Activated CD8-positive, alpha-beta memory T cell treated with anti-CD3 and anti-CD28 coated beads, Interleukin-2, amount 50 U/mL, for 24 hours (primary cell): Measurements from ENCODE around the gene RNF152.

Source experiments
- DNase-seq: peaks from one replicate; pipeline ENCODE4 v3.0.0-alpha.2; 2020; ENCODE audit errors: extremely low read depth

Gene RNF152

DNA sequence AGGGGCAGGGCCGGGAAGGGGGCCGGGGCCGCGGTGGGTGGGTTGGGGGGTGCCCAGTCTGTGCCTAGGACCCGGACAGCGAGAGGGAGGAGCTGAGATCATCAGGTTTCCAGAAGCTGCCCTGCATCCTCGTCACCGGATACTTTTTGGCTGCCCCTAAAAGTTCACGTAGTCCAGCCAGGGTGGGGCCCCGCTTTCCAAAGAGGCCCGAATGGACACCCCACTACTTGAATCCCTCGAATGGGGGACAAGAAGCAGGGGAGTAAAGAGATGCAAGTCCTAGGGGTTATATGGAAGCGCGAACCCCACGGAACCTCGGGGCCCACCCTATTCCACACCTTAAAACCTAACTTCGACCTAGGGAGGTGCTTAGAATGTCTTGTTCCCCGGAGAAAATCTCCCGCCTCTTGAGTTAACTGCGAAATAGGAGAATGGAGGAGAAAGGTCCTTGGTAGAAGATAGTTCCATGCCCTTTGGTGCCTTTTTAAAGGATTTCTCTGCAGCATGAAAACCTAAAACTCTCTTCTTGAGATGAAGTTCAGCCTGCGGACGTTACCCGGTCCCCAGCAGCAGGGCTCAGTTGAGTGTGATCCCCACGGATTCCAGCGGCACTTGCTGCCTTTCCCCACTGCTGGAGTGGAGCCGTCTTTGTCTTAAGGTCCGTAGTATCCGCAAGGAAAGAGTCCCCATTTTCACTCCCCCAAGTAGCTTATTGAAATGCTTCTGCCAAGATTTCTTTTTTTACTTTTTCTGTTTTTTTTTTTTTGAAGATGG, 2.1 kb upstream of the RNF152 start:
- no peak for DNase-seq

DNA sequence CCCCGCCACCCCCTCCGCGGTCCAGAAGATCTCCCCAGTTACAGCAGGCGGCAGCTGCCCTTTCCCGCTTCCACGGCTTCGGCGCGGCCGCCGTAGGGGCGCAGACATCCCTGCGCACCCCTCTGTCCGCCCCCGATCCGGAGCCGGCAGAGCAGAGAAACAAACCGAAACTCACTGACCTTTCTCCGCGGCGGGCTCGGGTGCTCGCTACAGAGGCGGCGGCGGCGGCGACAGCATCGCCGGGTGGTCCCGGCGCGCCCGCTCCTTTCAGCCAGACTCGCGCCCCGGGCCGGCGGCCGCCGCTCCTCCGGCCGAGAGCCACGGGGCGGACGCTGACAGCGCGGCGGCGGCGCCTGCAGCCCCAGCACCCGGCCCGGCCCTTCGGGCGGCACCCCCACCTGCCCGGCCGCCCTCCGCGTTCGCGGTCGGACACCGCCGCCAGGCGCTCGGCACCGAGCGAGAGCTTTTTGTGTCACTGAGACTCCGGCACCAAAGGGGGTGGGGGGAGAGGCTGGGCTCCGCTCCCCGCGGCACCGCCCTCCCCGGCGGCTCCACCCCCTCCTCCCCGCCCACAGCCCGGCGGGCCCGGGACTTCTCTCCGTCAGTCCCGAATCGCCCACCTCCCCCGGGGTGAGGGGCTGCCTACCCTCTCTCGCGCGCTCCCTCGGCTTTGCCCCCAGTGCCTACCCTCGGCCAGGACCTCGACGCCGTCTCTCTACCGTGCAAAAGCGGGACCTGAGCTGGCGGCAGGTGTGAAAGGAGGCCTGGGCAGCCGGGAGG, 1.4 kb upstream of the RNF152 start:
- DNase-seq, result no peak

DNA sequence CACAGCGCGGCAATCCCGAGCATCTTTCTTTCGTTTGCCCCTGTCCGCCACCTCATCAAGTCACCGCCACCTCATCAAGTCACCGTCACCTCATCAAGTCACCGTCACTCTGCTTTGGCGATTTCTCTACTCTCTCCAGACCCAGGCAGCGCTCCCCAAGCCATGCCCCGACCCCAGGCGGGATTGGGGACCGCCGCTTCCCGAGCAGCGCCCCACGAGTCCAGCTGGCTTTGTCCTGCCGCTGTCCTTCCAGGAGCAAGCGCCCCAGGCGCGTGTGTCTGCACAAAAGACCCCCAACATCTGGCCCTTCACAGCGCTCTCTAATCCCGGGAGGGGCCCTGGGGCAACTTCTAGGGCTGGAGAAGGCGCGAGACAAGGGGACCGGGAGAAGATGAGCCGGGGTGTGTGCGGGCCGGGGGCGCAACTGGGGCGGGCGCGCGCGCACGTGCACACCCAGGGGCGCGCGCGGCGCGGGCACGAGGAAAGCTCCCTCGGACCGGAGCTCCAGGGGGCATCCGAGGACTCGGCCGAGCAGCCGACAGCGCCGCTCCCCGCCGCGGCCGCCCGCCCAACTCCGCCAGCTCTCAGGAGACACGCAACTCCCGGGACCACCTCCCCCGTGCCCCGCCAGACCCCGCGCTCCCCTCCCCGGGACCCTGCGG, 633 bp upstream of the RNF152 start:
- DNase-seq, result no peak

DNA sequence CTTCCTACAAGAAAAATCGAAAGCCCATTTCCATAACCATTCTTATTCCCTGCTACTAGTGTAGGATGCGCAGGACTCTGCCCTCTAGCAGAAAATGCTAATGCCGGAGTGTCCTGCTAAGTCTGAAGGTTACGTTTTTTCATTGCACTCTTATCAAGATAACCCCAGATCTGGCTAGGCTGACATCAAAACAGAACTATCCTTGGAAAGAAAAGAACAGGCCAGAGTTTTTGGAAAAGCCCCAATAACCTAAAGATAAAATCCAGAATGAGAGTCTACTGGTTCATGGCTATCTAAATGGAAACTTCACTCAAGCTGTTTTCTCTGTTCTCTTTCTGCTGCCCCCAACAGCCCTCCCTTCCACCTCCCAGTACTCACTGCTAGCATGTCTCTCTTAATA, 913 bp downstream of the RNF152 start:
- no peak for DNase-seq

DNA sequence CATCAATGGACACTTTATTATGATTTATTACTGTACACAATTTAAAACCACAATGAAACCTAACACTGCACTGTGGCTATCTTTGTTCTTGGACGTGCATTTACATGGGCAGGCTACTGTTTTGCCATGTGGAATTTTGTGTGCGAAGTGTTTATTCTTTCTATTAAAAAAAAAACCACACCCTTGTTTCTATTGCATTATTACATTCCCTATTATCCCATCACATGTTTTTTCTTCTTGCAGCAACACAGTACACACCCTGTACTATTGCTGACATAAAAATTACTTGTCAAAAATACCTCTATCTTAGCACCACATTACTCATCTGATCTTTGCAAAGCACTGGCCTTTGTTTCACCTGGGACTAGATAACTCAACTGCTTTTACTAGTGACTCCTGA, 1.5 kb downstream of the RNF152 start:
- no peak for DNase-seq

DNA sequence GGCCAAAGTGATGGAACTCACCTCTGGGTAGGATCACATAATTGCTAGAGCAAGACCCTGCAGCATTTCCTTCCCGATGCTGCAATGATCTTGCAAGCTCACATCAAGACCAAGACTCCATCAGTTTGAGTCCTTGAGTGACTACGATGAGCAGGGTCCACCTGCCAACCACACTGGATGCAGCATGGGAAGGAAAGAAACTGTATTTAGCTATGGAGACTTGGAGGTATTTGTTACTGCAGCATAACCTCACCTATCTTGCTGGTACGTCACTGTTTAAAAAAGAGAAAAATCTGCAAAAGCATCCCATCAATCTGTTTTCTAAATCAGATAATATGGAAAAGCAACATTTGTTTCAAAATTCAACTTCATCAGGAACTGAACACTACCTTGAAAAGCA, 2.5 kb downstream of the RNF152 start:
- DNase-seq, result no peak

DNA sequence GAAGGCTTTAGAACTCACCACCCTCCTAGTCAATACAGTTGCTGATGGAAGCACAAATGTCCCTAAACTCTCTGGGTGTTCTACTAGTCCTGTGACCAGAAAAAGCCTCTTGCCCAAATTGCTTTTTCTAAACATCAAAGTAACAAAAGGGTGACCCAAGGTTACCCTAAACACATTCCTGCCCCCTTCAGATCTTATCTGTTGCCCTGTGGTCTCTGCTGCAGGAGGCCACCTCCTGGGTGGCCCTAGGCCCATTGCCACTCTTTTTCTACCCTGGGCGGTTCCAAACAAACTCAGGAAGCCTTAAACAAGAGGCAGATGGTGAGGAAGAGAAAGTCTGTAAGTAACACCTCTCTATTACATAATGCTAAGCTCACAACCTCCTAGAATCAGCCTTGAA, 3.3 kb downstream of the RNF152 start:
- no peak for DNase-seq

DNA sequence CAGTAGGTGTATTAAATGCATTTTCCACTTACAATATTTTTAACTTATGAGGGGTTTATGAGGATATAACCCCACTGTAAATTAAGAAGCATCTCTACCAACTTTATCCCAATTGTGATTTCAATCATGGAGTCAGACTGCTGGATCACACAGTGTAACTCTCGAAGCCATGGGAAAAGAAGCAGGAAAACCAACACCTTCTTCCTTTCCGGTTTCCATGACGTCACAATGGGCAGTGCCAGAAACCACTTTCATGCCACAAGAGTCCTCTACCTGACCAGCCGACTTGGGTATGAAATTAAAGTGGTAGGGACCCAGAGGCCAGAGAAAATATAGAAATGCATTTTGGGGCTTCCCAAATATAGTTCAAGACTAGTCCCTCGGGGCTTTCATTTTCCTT, 4.2 kb downstream of the RNF152 start:
- no peak for DNase-seq

DNA sequence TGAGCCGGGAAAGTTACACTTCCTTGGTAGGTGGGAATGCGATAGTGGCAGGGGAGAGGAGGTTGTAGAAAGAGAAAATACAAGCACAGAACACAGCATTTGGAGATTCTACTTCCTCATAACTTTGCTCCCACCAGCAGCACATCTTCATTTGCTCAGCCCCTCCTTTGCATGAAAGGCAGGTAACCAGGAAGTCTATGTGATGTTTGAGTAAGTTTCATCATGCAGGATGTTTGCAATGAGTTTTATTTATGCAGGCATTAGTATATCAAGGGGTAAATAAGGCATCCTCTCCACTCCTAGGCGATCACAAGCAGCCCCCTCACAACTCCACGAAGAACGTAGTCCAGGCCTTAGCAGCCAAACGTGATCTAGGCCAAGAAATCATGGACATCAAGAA, 5.0 kb downstream of the RNF152 start:
- DNase-seq, result no peak

DNA sequence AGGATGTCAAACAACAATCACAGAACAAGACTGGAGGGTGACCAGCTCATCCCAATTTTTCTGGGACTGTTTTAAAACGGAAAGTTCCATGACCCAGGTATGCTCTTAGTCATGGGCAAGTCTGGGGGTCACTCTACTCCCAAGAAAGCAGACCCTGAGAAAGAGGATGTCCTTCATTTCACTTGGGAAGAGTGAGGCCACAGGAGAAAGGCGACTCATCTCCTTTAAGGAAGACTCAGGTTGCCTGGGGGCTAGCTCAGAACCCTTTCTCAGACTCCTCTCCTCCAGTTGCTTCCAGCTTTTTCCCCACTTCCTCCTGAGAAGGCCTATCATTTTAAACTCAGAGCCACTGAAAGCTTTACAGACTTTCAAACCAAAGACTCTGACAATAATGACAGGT, 9.3 kb downstream of the RNF152 start:
- no peak for DNase-seq

DNA sequence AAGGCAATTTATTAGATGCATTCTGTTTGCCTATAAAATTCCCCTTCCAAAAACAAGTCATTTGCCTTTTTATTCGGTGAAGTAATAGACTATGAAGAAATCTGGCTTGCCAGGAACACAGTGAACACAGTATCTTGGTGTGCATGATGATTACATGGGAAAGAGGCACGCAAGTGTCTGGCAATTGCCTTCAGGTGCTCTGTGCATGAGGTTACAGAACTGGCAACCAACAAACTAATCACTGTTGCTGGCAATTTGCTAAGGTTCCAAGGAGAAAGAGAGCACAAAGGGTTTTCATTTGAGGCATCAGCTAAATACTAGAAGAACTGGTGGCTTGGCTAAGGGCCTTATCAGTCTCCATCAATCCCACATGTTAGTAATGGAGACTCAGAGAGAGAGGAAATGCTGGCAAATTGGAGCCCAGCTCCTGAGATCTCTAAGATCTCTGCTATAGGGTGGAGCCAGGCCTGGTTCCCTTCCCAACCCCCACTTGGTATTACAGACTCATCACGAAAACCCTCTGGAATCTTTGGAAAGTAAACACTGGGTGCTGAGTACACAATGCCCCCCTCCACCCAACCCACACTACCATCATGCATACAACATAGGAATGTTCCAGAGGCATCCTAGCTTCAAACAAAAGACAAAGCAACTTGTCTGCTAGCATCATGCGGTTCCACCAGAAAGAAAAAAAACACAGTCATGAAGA, 10.4 kb downstream of the RNF152 start:
- DNase-seq, result no peak

DNA sequence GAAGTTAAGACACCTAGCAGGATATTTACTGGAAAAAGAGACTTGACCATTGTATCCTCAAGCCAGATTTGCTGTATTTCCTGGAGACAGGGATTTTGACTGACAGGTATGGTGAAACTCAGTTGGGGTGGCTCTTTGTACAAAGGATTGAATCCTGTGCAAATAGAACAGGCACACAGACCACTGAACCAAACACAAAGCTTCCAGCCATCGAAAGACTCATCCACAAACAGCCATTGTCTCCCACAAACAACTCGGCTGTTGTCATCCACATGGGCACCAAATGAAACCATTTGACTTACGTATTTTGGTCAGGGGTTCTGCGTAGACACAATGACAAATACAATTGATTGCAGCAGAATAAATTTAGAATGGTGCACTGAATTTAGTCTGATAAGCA, 15.9 kb downstream of the RNF152 start:
- DNase-seq, result no peak

DNA sequence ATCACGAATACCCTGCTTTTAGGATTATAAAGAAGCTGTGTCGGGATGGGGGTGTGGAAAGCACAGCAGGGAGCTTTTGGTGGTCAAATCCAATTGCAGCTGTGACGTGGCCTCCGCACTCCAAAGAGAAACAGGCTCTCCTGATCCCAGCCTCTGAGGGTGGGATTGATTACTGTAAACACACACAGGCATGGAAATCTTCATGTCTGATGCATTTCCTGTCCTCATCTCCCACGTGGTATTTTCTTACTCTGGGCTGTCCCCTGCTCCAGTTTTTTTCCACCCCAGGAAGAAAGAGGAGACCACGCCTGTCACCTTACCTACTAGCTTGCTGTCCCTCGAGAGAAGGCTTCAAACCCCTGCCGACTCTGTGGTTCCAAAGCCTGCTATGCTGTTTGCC, 22.7 kb downstream of the RNF152 start:
- DNase-seq, result no peak

DNA sequence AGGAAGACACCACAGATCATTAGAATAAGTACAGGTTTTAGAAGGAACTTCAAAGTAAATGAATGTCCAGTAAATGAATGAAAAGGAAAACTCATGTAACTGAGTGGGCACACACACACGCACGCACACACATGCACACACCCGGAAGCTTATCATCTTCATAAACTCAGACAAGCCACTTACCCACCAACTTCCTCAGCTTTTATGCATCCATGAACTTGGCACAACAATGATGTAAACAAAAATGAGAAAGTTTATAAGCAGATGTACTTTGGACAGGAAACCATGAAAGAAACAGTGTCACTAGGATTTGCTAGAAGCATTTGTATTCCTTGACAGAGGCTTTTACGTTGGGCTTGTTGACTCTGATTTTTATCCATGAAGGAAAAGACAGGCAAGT, 23.2 kb downstream of the RNF152 start:
- no peak for DNase-seq

DNA sequence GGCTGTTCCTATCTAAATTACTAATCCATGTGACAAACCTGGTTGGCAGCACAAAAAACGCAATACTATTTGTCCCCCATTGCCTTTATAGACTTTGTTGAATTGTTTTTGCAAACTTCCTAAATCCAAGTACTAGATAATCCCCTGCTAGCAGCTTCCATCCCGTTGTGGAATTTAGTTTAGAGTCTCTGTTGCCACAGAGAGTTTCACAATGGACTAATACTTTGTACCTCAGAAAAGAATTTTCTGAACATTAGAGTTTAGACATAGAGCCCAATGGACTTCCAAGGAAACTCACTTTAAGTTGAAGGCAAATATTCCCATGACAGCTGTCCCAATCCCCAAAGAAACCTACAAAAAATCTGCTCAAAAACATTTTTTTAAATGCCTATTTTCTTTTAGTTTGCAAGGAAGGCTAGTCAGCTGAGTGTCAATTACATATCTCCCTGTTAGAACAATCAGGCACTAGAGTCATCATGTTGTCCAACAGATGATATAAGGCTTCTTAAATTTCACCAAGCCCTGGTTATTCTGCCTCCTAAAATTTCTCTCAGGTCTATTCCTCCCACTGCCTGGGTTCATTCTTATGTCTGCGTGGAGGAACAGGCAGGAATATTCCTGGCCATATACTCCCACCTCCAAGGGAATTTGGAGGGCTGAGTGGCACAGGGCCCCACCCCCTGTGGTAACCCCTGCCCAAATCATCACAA, 27.2 kb downstream of the RNF152 start:
- no peak for DNase-seq

DNA sequence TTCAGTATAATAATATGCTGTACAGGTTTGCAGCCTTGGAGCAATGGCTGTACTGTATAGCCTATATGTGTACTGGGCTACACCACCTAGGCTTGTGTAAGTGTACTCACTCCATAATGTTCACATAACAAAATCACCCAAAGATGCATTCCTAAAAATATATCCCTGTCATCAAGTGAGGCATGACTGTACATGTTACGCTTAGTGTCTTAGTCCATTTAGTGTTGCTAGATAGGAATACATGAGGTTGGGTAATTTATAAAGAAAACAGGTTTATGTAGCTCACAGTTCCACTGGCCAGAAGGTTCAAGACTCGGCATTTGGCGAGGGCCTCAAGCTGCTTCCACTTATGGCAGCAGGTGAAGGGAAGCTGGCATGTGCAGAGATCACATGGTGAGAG, 31.4 kb downstream of the RNF152 start:
- no peak for DNase-seq

DNA sequence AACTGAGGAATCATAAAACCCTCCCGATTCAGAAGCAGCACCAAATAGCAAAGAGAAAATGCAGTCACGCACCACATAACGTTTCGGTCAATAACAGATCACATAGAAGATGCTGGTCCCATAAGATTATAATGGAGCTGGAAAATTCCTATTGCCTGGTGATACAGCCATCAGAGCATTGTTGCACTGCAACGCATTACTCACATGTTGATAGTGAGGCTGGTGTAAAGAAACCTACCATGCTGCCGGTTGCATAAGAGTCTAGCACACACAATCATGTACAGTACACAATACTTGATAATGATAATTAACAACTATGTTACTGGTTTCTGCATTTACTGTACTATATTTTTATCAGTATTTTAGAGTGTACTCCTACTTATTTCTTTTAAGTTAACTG, 32.5 kb downstream of the RNF152 start:
- no peak for DNase-seq

DNA sequence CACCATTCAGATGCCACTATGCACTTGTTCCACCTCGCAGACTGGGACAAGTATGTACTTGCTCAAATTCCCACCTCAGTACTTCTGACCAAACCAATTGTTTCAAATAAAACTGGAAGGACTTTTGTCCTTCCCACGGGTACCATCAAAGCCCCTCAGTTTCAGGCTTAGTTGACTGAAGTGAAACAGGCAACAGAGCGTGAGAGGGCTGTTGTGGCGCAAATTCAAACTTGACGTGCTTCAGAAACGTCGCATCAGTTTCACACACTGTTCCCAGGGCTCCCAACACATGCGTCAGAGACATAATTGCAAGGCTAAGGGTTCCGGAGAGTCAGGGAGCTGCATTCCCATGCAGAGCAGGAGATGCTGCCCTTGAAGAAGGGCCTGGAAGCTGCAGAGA, 33.7 kb downstream of the RNF152 start:
- DNase-seq, result no peak

DNA sequence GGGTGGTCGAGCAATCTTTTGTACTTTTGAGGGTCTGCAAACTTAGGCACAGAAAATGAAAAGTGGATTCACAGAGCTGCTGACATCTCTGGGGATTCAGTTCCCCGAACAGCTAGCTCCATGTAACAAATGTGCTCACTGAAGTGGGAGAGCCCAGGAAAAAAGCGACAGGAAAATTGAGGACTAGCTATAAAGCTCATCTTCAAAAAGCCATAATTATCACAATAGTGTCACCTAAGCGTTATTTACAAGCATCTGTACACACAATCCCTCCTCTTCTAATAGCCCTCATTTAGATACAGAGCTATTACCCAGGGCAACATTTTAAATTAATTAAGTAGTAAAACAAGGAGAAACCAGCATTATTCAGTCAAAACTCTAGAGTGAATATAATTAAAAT, 36.1 kb downstream of the RNF152 start:
- DNase-seq, result no peak

DNA sequence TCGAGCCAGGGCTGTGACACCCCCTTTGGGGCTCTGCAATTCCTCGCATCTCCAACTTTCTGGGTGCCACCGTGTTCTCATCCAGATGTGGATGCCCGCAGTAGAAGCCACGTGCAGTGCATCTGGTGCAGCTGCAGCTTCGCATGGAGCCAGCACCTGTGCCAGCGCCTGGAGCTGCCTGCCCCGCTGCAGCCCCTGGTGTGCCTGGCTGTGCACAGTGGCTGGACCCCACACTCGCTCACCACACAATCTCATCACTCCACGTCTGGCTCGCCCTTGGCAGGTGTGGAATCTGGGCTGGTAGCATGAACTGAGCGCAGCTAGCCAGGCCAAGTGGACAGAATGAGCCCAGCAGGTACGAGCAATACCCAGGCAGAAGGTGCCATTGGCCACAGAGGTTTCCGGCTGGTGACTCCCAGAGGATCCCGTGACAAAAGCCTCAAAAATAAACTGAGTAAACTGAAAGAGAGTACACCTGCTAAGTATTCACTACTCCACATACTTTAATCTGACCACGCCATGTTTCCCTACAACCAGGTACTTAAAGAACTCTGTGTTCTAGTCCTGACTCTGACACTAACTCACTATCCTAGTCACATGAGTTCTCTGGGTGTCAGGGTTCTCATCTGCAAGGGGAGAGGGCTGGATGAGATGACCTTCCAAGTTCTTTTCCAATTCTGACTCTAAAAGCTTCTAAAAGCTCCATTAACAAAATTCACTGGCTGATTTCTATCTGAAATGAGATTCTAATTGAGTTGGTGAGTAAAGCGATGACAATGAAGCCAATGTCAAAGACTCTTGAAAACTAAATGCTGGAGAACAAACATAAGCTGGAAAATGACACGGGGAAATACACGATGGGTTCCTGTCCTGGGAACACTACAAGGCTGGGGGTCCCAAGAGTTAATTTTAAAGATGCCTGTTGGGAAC, 37.1 kb downstream of the RNF152 start:
- no peak for DNase-seq
